AG10803 (cell line): ENCODE data around the gene TNKS2.
"Not testable (repeated sequence)": the region's sequence is repeated elsewhere in the genome, so short reads cannot be mapped to it uniquely, and the experiment has no call there.

ENCODE experiments used
- DNase-seq: peaks from one replicate; pipeline ENCODE4 v3.0.0; 2010; ENCODE audit warnings: low read depth
- H3K4me3 ChIP-seq: 2 replicates; pipeline ENCODE4 v1.5.1; 2011; ENCODE audit warnings: mild to moderate bottlenecking, low read length, control low read depth
- TF ChIP-seq, protein P1 (sequence below): conservative IDR thresholded peaks from 2 replicates; pipeline ENCODE4 v1.5.1; 2011; ENCODE audit warnings: mild to moderate bottlenecking, low read length, control low read depth, inconsistent platforms

TNKS2 gene

DNA sequence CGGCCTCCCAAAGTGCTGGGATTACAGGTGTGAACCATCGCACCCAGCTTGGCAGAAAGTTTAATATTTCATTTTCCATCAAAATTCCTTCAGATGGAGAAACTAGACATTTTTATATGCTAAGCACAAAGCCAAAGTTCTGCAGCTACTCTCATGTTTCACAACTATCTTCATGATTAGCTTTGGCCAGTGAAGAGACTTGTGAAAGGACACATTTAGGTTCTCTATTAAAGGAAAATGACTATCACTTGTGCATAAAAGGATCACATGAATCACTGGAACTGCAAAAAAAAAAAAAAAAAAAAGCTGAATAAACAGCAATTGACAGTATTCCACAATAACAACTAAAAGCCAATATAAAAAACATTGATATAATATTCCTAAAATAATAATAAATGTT is 94.8 kb downstream of the TNKS2 start:
- no peak overlapping the region for H3K4me3 ChIP-seq
- TF ChIP-seq, protein P1, sequence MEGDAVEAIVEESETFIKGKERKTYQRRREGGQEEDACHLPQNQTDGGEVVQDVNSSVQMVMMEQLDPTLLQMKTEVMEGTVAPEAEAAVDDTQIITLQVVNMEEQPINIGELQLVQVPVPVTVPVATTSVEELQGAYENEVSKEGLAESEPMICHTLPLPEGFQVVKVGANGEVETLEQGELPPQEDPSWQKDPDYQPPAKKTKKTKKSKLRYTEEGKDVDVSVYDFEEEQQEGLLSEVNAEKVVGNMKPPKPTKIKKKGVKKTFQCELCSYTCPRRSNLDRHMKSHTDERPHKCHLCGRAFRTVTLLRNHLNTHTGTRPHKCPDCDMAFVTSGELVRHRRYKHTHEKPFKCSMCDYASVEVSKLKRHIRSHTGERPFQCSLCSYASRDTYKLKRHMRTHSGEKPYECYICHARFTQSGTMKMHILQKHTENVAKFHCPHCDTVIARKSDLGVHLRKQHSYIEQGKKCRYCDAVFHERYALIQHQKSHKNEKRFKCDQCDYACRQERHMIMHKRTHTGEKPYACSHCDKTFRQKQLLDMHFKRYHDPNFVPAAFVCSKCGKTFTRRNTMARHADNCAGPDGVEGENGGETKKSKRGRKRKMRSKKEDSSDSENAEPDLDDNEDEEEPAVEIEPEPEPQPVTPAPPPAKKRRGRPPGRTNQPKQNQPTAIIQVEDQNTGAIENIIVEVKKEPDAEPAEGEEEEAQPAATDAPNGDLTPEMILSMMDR, result no peak
- no peak for DNase-seq

DNA sequence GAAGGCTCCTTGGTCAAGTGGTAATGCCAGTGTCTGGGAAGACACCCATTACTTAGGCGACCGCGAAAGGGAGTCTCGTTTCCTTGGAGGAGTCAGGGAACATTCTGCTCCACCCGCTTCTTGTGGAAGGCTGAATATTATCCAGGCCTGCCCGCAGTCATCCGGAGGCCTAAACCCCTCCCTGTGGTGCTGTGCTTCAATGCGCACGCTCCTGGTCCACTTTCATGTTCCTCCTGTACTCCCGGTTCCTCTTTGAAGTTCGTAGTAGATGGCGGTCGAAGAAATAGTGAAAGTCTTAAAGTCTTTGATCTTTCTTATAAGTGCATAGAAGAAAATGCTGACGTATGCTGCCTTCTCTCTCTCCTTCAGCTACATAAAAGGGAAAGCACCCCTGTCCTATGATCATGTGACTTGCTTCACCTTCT is 96.0 kb downstream of the TNKS2 start:
- DNase-seq, H3K4me3 ChIP-seq: not testable (repeated sequence)

DNA sequence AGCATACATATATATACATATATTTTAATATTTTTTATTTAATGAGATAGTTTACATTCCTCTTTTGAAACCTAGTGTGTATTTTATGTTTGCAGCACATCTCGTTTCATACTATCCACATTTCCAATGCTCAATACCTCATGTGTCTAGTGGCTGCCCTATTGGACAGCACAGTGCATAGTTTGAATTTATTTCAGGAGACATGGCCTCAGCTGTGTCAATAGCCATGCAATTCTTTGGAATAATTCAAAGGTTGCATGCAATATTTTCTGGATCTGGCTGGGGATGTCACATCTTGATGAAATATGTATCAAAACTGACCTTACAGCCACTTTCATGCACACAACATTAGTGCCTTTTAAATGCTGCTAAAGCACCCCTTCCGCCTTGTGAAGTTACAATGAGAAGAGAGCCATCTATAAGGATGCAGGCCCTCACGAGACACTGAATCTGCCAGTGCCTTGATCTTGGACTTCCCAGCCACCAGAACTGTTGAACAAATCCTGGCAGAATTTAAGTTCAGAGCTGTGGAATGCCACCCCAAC is 98.1 kb downstream of the TNKS2 start:
- H3K4me3 ChIP-seq, result no peak overlapping the region
- no peak for DNase-seq
- TF ChIP-seq, protein P1, result no peak

DNA sequence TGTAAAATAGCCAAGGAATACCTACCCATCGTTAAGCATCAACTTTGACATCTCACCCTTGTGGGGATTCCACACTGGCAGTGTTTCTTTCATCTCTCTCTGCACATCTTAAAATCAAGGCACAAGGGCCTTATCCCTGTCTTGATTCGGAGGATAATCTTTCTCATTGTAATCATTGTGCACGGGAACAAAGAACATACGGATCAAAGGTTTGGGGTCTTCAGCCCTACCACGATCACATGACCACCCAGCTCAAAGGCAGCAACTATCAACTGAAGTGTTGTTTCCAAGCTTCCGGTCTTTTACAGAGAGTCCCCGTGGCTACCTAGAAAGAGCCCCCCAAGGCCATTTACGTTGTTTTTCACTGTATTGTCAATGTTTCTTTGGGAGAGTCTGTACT is 99.2 kb downstream of the TNKS2 start:
- TF ChIP-seq, protein P1, result no peak
- no peak for DNase-seq
- no peak overlapping the region for H3K4me3 ChIP-seq

DNA sequence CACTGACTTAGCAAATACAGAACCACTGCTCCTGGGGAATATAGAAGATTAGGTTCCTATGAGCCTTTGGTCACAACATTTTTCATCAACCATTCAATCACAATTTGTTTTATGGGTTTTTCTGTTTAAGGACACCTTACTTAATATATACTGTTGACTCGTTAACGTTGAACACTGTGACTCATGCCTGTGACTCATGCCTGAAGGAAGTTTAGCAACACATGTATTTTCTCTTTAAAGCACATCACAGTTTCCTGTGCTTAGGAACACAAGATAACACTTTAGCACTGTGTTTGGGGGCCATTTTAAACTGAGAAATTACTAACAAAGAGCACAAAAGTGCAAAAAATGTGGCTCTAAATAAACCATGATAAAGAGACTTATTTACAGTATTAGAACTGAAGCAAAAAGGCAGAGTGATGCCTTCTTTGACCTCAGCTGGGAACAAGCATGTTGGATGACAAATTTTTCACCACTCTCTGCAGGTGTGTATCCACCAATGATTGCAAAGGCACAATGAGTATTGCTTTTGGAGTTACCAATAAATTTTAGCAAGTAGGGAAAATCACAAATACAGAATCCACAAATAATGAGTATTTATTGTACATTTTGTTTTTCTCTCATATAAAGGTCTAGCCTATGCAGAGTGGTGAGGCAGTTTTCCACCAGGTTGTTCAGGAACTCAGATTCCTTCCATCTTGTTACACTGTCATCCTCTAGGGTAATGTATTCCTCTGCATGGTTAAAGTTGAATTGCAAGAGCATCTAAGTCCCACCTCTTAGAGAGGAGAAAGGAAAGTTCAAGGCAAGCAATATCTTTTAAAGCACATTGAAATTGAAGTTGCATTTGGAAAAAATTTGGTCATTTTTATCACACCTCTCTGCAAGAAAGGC is 103.8 kb downstream of the TNKS2 start:
- TF ChIP-seq, protein P1, result no peak
- DNase-seq, result peak; percentile 81
- H3K4me3 ChIP-seq, result no peak overlapping the region

DNA sequence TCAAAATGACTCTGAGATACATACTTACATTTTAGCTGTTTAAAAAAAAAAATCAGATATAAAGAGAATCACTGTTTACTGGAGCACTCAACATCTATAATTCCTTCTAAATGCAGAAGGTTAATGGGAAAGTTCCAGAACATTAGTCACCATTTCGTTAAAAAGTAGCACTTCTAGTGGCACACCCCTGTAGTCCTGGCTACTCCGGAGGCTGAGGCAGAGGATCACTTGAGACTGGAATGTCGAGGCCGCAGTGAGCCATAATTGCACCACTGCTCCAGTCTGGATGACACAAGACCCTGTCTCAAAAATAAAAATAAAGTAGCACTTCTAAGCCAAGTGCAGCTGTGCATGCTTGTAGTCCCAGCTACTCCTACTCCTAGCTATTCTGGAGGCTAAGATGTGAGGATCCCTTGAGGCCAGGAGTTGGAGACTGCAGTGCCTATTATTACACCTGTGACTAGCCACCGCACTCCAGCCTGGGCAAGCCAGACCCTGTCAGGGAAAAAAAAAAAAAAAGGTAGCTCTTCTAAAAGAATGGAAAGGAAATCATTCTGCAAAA is 108.9 kb downstream of the TNKS2 start:
- peak overlapping the region; percentile 11 for H3K4me3 ChIP-seq
- DNase-seq, result peak; percentile 31
- TF ChIP-seq, protein P1, result no peak

DNA sequence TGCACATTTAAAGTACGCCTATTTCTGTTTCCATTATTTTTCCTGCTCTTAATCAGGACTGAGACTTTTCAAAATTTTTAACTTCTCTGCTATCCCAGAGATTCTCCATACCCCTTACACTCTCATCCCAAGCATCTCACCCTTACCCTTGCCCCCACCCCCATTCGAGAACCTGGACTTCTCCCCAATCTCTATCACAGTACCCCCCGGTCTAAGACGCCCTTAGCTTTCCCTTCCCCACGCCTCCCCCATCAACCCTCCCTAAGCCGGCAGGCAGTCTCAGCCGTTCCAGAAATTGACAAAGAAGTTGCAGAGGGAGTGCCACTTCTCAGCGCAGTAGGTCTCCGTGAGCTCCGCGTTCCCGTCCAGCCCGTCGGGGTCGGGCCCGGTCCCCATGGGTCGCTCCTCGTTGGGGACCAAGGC is 109.7 kb downstream of the TNKS2 start:
- TF ChIP-seq, protein P1, result no peak
- DNase-seq, result no peak
- peak overlapping the region; percentile 78 for H3K4me3 ChIP-seq
